Fibroblast of pulmonary artery (primary cell): ENCODE results near the gene PTBP1.

Experiments
- DNase-seq: peaks from one replicate; pipeline ENCODE4 v3.0.0-alpha.2; 2010; ENCODE audit warnings: low read depth
- H3K4me3 ChIP-seq: replicated peaks from 2 replicates; pipeline ENCODE4 v1.5.1; 2011; ENCODE audit warnings: low read depth, mild to moderate bottlenecking, control low read depth, low read length, moderate library complexity
- TF ChIP-seq, protein P1 (sequence below): IDR thresholded peaks from 2 replicates; pipeline ENCODE4 v1.5.1; 2011; ENCODE audit warnings: mild to moderate bottlenecking, control low read depth, low read length, inconsistent platforms; ENCODE audit errors: missing control alignments

Gene PTBP1

DNA sequence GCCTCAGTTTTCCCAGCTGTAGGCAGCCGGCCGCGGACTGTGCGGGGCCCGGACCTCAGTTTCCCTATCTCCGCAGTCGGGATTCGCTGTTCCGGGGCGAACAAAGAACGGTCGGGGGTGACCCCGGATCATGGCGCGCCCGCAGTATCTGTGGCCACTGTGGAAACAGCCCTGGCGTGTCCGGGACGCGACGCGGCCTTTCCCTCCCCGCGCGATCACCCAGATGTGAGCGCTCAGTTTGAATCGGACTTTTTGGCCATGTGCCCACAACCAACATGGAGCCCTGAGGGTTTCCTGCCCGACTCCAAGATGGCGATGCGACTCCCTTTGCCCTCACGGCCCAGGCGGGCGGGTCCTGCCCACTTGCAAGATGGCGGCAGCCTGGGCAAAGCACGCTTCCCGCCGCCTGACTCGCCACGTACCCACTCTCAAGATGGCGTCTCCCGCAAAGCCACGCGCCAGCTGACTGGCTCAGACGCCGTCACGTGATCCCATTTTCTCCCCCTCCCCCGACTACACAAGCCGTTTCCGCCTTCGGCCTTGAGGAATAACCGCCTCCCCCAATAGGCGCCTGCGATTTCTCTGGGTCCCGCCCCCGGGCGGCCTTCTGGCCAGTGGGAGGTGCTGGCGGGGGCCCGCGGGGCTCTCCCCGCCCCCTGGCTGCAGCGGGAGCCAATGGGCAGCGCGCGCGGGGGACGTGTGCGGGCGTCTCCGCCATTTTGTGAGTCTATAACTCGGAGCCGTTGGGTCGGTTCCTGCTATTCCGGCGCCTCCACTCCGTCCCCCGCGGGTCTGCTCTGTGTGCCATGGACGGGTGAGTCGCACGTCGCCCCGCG is at the start of gene PTBP1:
PTBP1 (plus strand) TSS at position 761 of the 836 bp plus-strand sequence; CDS start at position 807, 46 bp downstream.
- TF ChIP-seq, protein P1, sequence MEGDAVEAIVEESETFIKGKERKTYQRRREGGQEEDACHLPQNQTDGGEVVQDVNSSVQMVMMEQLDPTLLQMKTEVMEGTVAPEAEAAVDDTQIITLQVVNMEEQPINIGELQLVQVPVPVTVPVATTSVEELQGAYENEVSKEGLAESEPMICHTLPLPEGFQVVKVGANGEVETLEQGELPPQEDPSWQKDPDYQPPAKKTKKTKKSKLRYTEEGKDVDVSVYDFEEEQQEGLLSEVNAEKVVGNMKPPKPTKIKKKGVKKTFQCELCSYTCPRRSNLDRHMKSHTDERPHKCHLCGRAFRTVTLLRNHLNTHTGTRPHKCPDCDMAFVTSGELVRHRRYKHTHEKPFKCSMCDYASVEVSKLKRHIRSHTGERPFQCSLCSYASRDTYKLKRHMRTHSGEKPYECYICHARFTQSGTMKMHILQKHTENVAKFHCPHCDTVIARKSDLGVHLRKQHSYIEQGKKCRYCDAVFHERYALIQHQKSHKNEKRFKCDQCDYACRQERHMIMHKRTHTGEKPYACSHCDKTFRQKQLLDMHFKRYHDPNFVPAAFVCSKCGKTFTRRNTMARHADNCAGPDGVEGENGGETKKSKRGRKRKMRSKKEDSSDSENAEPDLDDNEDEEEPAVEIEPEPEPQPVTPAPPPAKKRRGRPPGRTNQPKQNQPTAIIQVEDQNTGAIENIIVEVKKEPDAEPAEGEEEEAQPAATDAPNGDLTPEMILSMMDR, result no peak
- H3K4me3 ChIP-seq, result peak within 1 kb of the TSS; percentile 92
- peak; percentile 100 for DNase-seq

DNA sequence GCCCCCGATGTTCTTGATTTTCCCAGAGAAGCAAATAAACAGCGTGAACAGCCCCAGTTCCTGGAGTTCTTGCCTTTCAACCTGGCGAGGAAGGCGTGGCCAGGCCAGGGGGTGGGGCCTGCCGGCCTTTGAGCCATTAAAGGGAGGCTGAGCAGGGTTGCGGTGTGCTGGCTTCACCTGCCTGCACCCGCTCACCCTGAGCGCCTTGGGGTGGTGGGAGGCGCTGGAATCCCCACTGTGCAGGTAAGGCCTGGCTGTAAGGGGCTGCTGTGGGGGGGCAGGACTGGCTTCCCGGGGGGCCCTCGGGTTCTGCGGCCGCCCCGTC is 49.0 kb upstream of the PTBP1 start:
- TF ChIP-seq, protein P1, result no peak
- no peak for DNase-seq
- no peak overlapping the region for H3K4me3 ChIP-seq

DNA sequence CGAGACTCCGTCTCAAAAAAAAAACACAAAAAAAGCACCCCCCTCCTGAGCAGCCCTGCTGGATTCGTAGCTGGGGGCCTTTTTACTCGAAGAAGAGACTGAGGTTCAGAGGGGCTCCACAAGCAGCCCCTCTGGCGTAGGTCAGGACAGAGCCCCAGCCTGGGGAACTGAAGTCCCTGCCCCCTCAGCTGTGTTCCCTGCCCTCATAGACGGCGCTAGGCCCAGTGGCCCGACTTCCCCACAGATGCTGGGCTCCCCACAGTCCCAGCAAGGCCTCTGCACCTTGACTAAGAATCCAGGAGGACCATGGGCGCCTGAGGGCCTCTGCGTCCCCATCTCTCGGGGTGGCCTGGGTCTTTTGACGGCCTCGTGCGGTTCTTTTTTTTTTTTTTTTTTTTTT is 47.4 kb upstream of the PTBP1 start:
- DNase-seq, result no peak
- TF ChIP-seq, protein P1, result no peak
- H3K4me3 ChIP-seq, result no peak overlapping the region

DNA sequence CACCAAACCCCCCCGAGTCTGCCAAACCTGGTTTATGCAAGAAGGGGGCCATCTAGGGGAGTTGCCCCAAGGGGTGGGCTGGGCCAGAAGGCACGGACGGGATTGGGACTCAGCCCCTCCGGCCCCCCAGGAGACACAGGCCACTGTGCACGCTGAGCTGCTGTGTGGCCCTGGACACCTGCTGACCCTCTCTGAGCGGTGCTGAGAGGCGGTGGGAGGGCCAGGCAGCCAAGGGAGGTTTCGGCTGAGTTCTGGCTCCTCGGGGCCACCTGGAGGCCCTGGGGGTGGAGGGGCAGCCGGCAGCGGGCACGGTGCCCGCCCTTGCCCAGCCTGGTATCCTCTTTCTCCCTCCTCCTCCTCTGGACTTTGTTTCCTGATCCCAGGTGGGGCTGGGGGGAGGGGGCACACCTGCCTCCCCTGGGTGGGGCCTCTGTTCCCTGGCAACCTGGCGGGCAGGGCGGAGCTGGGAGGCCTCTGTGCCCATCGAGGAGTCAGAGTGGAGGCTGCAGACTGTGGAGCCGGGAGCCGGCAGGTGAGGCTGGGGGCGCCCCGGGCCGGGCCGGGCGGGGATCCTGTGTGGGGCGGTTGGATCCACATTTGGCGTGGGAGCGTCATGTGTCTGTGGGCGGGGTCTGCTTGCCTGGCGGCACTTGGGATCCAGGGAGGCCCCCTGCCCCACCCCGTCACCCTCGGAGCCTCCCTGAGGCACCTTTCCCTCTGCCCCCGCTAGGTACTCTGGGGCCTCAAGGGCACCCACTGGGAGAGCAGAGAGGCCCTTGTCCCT is 46.4 kb upstream of the PTBP1 start, which contains the start of gene MISP:
MISP (plus strand) TSS at position 473 of the 784 bp plus-strand sequence. CDS start 5,835 bp downstream, outside the sequence.
- TF ChIP-seq, protein P1, result no peak
- no peak within 1 kb of the TSS for H3K4me3 ChIP-seq
- no peak for DNase-seq

DNA sequence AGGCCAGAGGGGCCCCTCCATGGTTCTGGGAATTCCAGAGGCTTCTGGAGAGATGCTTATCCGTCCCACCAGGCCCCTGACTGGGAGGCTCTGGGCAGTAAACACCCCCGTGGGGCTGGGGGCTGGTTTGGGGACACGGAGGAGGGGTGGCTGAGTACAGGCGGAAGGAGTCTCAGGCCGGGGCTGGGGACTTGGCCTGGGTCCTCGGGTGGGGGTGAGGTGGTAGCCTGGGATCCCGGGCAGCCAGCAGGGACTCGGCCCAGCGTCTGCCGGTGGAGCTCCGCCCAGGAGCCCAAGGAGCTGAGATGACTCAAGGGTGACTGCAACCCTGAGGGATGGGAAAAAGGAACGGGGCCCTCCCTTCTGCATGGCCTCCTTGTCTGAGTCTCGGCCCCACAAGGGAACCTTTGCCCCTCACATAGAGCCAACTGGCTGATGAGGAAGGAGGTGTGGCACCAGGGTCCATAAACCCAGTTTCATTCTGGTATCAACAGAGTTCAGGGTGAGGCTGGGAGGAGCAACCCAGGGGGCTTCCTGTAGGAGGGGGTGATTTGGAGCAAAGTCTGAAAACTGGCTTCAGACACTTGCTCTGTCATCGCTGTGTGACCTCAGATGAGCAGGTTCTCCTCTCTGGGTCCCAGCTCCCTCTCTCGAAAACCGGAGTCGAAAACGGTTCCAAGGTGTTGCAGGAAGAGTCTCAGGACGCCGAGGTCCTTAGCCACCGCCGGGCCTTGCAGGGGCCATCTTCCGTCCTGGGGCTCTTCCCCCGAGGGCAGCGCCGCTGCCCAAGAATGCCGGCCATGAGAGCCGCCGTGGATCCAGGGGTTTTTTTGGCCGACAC is 45.5 kb upstream of the PTBP1 start:
- H3K4me3 ChIP-seq, result no peak overlapping the region
- TF ChIP-seq, protein P1, result no peak
- peak; percentile 69 for DNase-seq

DNA sequence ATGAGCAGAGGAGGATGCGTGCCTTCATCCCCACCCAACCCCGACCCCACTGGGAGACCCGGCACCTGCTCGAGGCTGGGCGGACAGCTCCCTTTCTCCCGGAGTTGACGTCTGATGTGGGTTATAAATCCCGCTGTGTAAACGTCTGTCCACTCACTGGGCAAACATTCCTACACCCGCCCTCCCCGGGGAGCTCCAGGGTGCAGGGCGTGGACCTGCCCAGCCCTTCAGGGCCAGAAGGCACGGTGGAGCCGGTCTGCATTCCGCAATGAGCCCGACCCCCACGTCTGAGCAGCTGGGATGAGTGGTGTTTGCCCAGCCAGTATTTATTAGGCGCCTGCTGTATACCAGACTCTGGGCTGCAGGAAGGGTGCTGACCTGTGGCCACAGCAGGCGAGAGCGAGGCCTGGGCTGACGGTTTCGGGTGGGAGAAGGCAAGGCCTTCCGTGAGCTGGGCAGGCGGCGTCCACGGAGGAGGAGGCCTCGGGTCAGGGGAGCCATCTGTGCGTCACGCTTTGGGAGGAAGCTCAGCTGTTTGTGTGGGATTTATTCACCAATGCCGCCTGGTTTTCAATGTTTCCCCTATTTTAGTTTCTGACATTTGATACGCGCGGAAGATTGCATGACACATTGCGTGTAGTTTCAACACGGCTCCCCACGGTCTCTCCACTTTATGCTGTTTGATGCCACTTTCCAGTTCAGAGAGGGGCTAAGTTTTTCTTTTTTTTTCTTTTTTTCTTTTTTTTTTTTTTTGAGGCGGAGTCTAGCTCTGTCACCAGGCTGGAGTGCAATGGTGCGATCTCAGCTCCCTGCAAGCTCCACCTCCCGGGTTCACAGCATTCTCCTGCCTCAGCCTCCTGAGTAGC is 44.4 kb upstream of the PTBP1 start:
- DNase-seq, result peak; percentile 74
- H3K4me3 ChIP-seq, result no peak overlapping the region
- TF ChIP-seq, protein P1, result no peak
